Smooth muscle cell (in vitro differentiated cells): Measurements from ENCODE around the gene MRNIP. TPM values are rescaled to one million over a fixed set of nuclear protein-coding genes. Genes with fewer than 3 reads are reported as not detected.

ENCODE experiments used
- DNase-seq: peaks from one replicate; lab custom pipeline; 2025; ENCODE audit not compliant: unreplicated experiment; lab: John Stamatoyannopoulos, UW
- H2AFZ ChIP-seq: fragments of 200-600 bp; sonication (generic); 2 replicates; pipeline ENCODE4 v1.6.0; 2016; ENCODE audit warnings: antibody characterized with exemption, low read depth, mild to moderate bottlenecking
- H3F3A ChIP-seq: fragments of 200-600 bp; sonication (generic); 2 replicates; pipeline ENCODE4 v1.6.0; 2017; ENCODE audit warnings: antibody characterized with exemption, low read depth
- H3K27ac ChIP-seq: fragments of 200-600 bp; sonication (generic); 2 replicates; pipeline ENCODE4 v1.5.1; 2016; ENCODE audit warnings: low read depth, mild to moderate bottlenecking
- H3K27me3 ChIP-seq: fragments of 200-600 bp; sonication (generic); 2 replicates; pipeline ENCODE4 v1.6.1; 2016; ENCODE audit warnings: low read depth, mild to moderate bottlenecking
- H3K36me3 ChIP-seq: fragments of 200-600 bp; sonication (generic); 2 replicates; pipeline ENCODE4 v1.5.1; 2016; ENCODE audit warnings: low read depth
- H3K4me1 ChIP-seq: fragments of 200-600 bp; sonication (generic); 2 replicates; pipeline ENCODE4 v1.5.1; 2016; ENCODE audit warnings: low read depth
- H3K4me2 ChIP-seq: fragments of 200-600 bp; sonication (generic); 2 replicates; pipeline ENCODE4 v1.6.0; 2016; ENCODE audit warnings: mild to moderate bottlenecking
- H3K4me3 ChIP-seq: fragments of 200-600 bp; sonication (generic); 2 replicates; pipeline ENCODE4 v1.5.1; 2016; ENCODE audit warnings: mild to moderate bottlenecking
- H3K79me2 ChIP-seq: fragments of 200-600 bp; sonication (generic); 2 replicates; pipeline ENCODE4 v1.6.0; 2016; ENCODE audit warnings: low read depth, mild to moderate bottlenecking
- H3K9ac ChIP-seq: fragments of 200-600 bp; sonication (generic); 2 replicates; pipeline ENCODE4 v1.6.0; 2016; ENCODE audit warnings: low read depth
- H3K9me3 ChIP-seq: fragments of 200-600 bp; sonication (generic); replicated peaks from 2 replicates; pipeline ENCODE4 v1.5.1; 2016; ENCODE audit warnings: low read depth
- H4K20me1 ChIP-seq: fragments of 200-600 bp; sonication (generic); 2 replicates; pipeline ENCODE4 v1.6.0; 2016; ENCODE audit warnings: low read depth
- WGBS: methylation state at CpG from one replicate; pipeline ENCODE4 v1.1.7; 2016; ENCODE audit warnings: low lambda C conversion rate; 5-methylcytosine and 5-hydroxymethylcytosine counted together
- polyA plus RNA-seq: library from polyadenylated mRNA; unstranded; fragments of >200 nt; fragmentation: Nextera tagmentation; extraction: Ambion mirVana; gene quantifications from 2 replicates; pipeline ENCODE4 v1.2.1, GENCODE V29; 2016
- total RNA-seq: library from RNA; depleted of rRNA; stranded (reverse); fragments of >200 nt; gene quantifications from 2 replicates; pipeline ENCODE4 v1.2.3, GENCODE V29; 2014
- TF ChIP-seq, protein P1 (sequence below): fragments of 200-600 bp; sonication (generic); IDR thresholded peaks from 2 replicates; pipeline ENCODE4 v1.5.1; 2017; ENCODE audit warnings: borderline replicate concordance, mild to moderate bottlenecking, antibody characterized with exemption; ENCODE audit not compliant: insufficient read depth, poor library complexity, severe bottlenecking

Gene MRNIP
- total and polyA plus RNA-seq, 2 experiments from 2014 or later, result 11.9 to 16.5 TPM

DNA sequence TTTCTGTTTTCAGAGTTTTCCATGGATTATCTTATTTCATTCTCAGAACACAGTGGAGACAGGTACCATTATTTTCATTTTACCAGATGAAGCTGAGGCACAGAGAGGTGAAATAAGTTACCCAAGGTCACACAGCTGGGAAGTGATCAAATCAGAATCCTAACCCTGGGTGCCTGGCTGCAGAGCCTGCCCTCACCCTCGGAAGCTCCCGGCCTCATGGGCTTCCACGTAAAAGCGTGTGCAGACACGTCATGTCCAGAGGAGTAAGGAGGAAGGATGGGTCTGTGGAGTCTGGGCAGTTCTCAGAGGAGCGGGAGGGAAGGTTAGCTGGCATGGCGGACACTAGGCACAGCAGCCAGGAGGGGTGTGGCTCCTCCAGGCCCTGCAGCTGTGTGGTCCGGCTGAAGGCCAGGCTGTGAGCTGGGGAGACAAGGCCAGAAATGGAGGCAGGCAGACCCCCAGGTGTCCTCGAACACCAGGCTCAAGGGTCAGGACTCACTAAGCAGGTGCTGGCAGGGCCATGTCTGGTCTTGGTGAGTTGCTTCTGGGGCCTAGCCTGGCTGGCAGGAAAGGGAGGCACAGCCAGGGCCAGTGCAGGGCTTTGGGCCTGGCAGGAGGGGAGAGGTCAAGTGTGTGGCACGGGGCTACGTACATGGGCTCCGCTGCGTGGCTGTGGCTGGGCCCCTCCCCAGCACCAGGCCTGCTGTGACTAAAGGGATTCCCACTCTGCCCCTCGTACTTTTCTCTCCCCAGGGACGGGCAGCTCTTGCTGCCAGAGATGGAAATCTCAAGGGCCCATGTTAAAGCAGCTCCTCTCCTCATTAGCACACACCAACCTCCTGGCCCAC, 43.5 kb upstream of the MRNIP start:
- H3K9ac ChIP-seq, result no peak overlapping the region
- H3K4me3 ChIP-seq, result no peak overlapping the region
- 95% methylated on average over 15 of the region's 15 CpGs for WGBS
- no peaks in the 10 kb centered on the region for H3F3A ChIP-seq
- H3K79me2 ChIP-seq, result peaks cover 13% of the 10 kb centered on the region
- H2AFZ ChIP-seq, result no peak overlapping the region
- no peak overlapping the region for H3K4me2 ChIP-seq
- H3K27me3 ChIP-seq, result no peaks in the 10 kb centered on the region
- H4K20me1 ChIP-seq, result peaks cover 27% of the 10 kb centered on the region
- H3K27ac ChIP-seq, result no peak overlapping the region
- TF ChIP-seq, protein P1, sequence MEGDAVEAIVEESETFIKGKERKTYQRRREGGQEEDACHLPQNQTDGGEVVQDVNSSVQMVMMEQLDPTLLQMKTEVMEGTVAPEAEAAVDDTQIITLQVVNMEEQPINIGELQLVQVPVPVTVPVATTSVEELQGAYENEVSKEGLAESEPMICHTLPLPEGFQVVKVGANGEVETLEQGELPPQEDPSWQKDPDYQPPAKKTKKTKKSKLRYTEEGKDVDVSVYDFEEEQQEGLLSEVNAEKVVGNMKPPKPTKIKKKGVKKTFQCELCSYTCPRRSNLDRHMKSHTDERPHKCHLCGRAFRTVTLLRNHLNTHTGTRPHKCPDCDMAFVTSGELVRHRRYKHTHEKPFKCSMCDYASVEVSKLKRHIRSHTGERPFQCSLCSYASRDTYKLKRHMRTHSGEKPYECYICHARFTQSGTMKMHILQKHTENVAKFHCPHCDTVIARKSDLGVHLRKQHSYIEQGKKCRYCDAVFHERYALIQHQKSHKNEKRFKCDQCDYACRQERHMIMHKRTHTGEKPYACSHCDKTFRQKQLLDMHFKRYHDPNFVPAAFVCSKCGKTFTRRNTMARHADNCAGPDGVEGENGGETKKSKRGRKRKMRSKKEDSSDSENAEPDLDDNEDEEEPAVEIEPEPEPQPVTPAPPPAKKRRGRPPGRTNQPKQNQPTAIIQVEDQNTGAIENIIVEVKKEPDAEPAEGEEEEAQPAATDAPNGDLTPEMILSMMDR, result no peak
- no peaks in the 10 kb centered on the region for H3K4me1 ChIP-seq
- no peaks in the 10 kb centered on the region for H3K36me3 ChIP-seq
- no peaks in the 10 kb centered on the region for H3K9me3 ChIP-seq
- no peak for DNase-seq

DNA sequence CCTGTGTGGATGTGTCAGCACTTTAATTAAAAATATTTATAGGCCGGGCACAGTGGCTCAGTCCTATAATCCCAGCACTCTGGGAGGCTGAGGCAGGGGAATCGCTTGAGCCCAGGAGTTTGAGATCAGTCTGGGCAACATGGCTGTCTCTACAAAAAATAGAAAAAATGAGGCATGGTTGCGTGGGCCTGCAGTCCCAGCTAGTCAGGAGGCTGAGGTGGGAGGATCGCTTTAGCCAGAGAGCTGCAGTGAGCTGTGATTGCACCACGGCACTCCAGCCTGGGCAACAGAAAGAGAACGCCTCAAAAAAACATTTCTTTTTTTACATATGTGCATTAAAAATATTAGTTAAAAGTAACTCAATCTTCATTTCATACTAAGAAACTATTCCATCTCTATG, 42.8 kb upstream of the MRNIP start:
- Histone ChIP-seq H4K20me1 (peaks cover 23% of the 10 kb centered on the region), H3K9ac (no peak overlapping the region), H3F3A (no peaks in the 10 kb centered on the region), H3K27ac (no peak overlapping the region), H3K9me3 (no peaks in the 10 kb centered on the region), H3K27me3 (no peaks in the 10 kb centered on the region), H3K4me3 (no peak overlapping the region), H3K4me1 (no peaks in the 10 kb centered on the region), H3K4me2 (no peak overlapping the region), H2AFZ (no peak overlapping the region), H3K79me2 (peaks cover 12% of the 10 kb centered on the region), H3K36me3 (no peaks in the 10 kb centered on the region)
- no peak for DNase-seq
- TF ChIP-seq, protein P1, result no peak
- WGBS, result 90% methylated on average over 6 of the region's 6 CpGs

DNA sequence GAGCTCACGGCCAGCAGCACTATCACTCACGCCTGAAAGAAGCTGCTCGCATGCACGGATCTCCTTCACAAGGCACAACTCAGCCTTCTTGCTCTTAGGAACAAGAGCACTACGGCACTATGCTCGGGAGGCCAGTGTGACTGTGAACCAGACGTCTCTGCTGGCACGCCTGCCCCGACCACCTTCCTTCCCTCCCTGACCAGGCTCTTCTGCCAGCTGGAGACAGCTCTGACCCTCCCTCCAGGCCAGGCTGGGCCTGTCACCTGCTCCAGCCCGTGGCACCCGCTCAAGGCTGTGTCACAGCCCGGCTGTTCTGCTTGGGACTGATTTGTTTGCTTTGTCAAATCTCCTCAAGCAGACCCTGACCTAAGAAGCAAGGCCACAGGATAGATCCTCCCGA, 42.1 kb upstream of the MRNIP start:
- Histone ChIP-seq H3K4me2 (no peak overlapping the region), H3K79me2 (peaks cover 4% of the 10 kb centered on the region), H2AFZ (no peak overlapping the region), H3K4me3 (no peak overlapping the region), H3K27me3 (no peaks in the 10 kb centered on the region), H3K27ac (no peak overlapping the region), H3K36me3 (no peaks in the 10 kb centered on the region), H3K9ac (no peak overlapping the region), H3K9me3 (no peaks in the 10 kb centered on the region), H3K4me1 (no peaks in the 10 kb centered on the region), H4K20me1 (peaks cover 20% of the 10 kb centered on the region), H3F3A (no peaks in the 10 kb centered on the region)
- WGBS, result 95% methylated on average over 13 of the region's 13 CpGs
- no peak for DNase-seq
- TF ChIP-seq, protein P1, result no peak

DNA sequence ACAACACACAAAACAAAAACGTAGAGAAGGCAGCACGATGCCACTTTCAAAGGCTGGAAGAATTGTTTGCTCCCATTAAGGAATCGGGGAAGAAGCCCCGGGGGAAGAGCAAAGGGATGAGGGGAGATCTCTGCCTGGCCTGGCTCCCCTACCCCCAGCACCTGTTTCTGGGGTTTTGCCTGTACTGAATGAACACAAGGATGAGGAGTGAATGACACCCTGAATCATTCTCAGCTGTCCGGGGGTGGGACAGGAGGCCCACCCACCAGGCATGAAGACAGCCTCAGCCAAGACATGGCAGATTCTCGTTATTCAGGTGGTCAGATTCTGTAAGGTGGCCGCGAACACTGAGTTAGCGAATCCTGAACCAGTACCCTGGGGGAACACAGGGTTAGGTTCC, 41.6 kb upstream of the MRNIP start:
- H3K4me2 ChIP-seq, result no peak overlapping the region

More for the DNA sequence above, 41.6 kb upstream of the MRNIP start:
- no peak overlapping the region for H3K27ac ChIP-seq
- 92% methylated on average over 9 of the region's 9 CpGs for WGBS
- no peaks in the 10 kb centered on the region for H3K4me1 ChIP-seq
- no peaks in the 10 kb centered on the region for H3K9me3 ChIP-seq
- TF ChIP-seq, protein P1, result no peak
- H2AFZ ChIP-seq, result no peak overlapping the region
- peaks cover 20% of the 10 kb centered on the region for H4K20me1 ChIP-seq
- H3K9ac ChIP-seq, result no peak overlapping the region
- H3K79me2 ChIP-seq, result no peaks in the 10 kb centered on the region
- H3K4me3 ChIP-seq, result no peak overlapping the region
- H3F3A ChIP-seq, result no peaks in the 10 kb centered on the region
- DNase-seq, result no peak
- H3K27me3 ChIP-seq, result no peaks in the 10 kb centered on the region
- H3K36me3 ChIP-seq, result no peaks in the 10 kb centered on the region
